Heart right ventricle (tissue), 16 donors: ENCODE data around the gene FBXO34. TPM values are rescaled to one million over a fixed set of nuclear protein-coding genes. Genes with fewer than 3 reads are reported as not detected.
"Not testable (repeated sequence)": the region's sequence is repeated elsewhere in the genome, so short reads cannot be mapped to it uniquely, and the experiment has no call there.

Source experiments
- ATAC-seq, 8 donors: fragments of 200-7000 bp; cut with Tn5 transposase; one replicate each; pipeline ENCODE4 v1.9.1; 2020; ENCODE audit warnings: mild to moderate bottlenecking in 8 of 8, moderate library complexity in 8 of 8, moderate number of reproducible peaks in 1 of 8
- DNase-seq, 2 donors: peaks; one replicate each; pipeline ENCODE4 v3.0.0-alpha.2; 2020
- H3K27ac ChIP-seq, 10 donors: fragments of 200-600 bp; sonication (generic) in 2 of 10; one replicate each; pipeline versions ENCODE4 v1.5.0 to v1.8.0; 2020 to 2022; ENCODE audit warnings: mild to moderate bottlenecking in 3 of 10
- H3K27me3 ChIP-seq, 7 donors: fragments of 200-600 bp; one replicate each; pipeline ENCODE4 v1.8.0; 2021 to 2022; ENCODE audit warnings: mild to moderate bottlenecking in 2 of 7
- H3K36me3 ChIP-seq, 9 donors: fragments of 200-600 bp; sonication (generic) in 1 of 9; one replicate each; pipeline versions ENCODE4 v1.5.0 to v1.8.0; 2020 to 2022; ENCODE audit warnings: mild to moderate bottlenecking in 2 of 9
- H3K4me1 ChIP-seq, 9 donors: fragments of 200-600 bp; sonication (generic) in 1 of 9; one replicate each; pipeline versions ENCODE4 v1.5.0 to v1.8.0; 2020 to 2022; ENCODE audit warnings: mild to moderate bottlenecking in 4 of 9
- H3K4me3 ChIP-seq, 10 donors: fragments of 200-600 bp; sonication (generic) in 2 of 10; one replicate each; pipeline versions ENCODE4 v1.5.0 to v1.8.0; 2020 to 2022; ENCODE audit warnings: mild to moderate bottlenecking in 7 of 10, moderate library complexity in 2 of 10
- H3K9me3 ChIP-seq, 11 donors: fragments of 200-600 bp in 10 of 11; sonication (generic) in 2 of 11; one replicate each; pipeline versions ENCODE4 v1.5.0 to v1.8.0; 2013 to 2022; ENCODE audit warnings: mild to moderate bottlenecking in 2 of 11, control low read depth in 1 of 11, moderate library complexity in 1 of 11
- WGBS, 2 donors: extraction: QIAGEN DNeasy Blood & Tissue Kit; methylation state at CpG; one replicate each; pipeline ENCODE4 v1.1.7; 2013; ENCODE audit warnings: inconsistent platforms in 1 of 2; 5-methylcytosine and 5-hydroxymethylcytosine counted together
- intact Hi-C, 10 donors: fragments of 100-400 bp; cut with DNase I; formaldehyde crosslinking; loops; one replicate each; pipeline versions ENCODE4 v1.11.1 to v1.14.2; 2022
- polyA plus RNA-seq, 2 donors: library from polyadenylated mRNA; stranded (reverse); fragments of 200-250 nt; gene quantifications; one replicate each; pipeline ENCODE4 v1.2.3, GENCODE V29; 2013
- total RNA-seq, 10 donors: library from RNA; stranded (reverse); fragmentation: NEBNext Ultra II Directional in 3 of 10; extraction: Animal tissue kit (Norgen Biotek cat#: 25700) in 3 of 10; gene quantifications; one replicate each; pipeline versions ENCODE4 v1.2.1 to v1.2.4, GENCODE V29; 2021 to 2023
- TF ChIP-seq, protein P1 (sequence below), 9 donors: fragments of 200-600 bp; sonication (generic) in 2 of 9; IDR thresholded peaks; one replicate each; pipeline versions ENCODE4 v1.5.0 to v1.8.0; 2021 to 2022; ENCODE audit warnings: antibody characterized with exemption in 9 of 9, mild to moderate bottlenecking in 5 of 9, moderate library complexity in 1 of 9
- donor health status: Arrhythmogenic right ventricular cardiomyopathy.
- donor health status: ischemic (EF 13 %, LVEDD 7.1; RV severe dilation, severe dysfunction).
- donor health status: healthy with polysubstance abuse.
- donor health status: DM: no; HTN: yes; CAD: no.
- donor health status: DM: no; HTN: no; CAD: no.
- donor health status: ischemic (EF 25% LVEDD 6.9; RV normal size, moderate dysfunction).
- donor health status: ischemic (EF 25% LVEDD 5.7; RV mildly dilated, moderate dysfunction).
- donor health status: healthy.
- donor health status: DM: yes; HTN: yes; CAD: no.
- donor health status: Ischemic cardiomyopathy.
- donor health status: ischemic (EF 35%, LVEDD 5.7; RV mildly dilated, moderate dysfunction).
- donor health status: nonischemic (EF 11% LVEDD 7.7; RV severe dilation, severe dysfunction).
- donor health status: DM: yes; HTN: yes; CAD: no.
- donor health status: PGD.
- donor health status: ischemic (EF 29% LVEDD 5.4; RV normal size, mild dysfunction).
- donor health status: nonischemic (EF 23%, LVEDD 6.1; RV moderate dilation, normal function).

FBXO34 gene
- total and polyA plus RNA-seq, 12 donors = 8.9 to 26.2 (median 20.8) TPM

GRCh38 chr14:55341781-55342180 lies 70.6 kb downstream of the FBXO34 start:
- intact Hi-C loops = no loop called here
- no peak for ATAC-seq
- Histone ChIP-seq H3K4me3 (no peak overlapping the region), H3K27me3 (no peaks in the 10 kb centered on the region), H3K27ac (no peak overlapping the region), H3K9me3 (no peaks in the 10 kb centered on the region), H3K4me1 (peaks cover 0 to 73% (median 32%) of the 10 kb centered on the region in 9 donors), H3K36me3 (no peaks in the 10 kb centered on the region)
- 86 to 90% methylated on average over 2 of the region's 2 CpGs for WGBS, 2 donors
- DNase-seq = no peak
- TF ChIP-seq, protein P1, sequence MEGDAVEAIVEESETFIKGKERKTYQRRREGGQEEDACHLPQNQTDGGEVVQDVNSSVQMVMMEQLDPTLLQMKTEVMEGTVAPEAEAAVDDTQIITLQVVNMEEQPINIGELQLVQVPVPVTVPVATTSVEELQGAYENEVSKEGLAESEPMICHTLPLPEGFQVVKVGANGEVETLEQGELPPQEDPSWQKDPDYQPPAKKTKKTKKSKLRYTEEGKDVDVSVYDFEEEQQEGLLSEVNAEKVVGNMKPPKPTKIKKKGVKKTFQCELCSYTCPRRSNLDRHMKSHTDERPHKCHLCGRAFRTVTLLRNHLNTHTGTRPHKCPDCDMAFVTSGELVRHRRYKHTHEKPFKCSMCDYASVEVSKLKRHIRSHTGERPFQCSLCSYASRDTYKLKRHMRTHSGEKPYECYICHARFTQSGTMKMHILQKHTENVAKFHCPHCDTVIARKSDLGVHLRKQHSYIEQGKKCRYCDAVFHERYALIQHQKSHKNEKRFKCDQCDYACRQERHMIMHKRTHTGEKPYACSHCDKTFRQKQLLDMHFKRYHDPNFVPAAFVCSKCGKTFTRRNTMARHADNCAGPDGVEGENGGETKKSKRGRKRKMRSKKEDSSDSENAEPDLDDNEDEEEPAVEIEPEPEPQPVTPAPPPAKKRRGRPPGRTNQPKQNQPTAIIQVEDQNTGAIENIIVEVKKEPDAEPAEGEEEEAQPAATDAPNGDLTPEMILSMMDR (IDR thresholded peaks at IDR 0.05) = no peak

DNA sequence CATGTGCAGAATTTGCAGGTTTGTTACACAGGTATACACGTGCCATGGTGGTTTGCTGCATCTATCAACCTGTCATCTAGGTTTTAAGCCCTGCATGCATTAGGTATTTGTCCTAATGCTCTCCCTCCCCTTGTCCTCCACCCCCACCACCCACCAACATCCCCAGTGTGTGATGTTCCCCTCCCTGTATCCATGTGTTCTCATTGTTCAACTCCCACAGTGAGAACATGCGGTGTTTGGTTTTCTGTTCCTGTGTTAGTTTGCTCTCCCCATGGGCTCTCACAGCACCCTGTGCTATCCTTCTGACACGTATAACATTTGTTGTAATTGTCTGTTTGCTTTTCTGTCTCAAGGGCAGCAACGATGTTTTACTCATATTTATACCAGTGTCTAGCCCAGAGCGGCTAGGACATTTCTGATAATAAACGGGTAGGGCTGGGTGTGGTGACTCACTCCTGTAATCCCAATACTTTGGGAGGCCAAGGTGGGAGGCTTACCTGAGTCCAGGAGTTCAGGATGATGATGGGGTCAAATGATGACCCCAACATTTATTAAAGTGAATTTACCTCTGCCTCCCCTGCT lies 73.5 kb downstream of the FBXO34 start:
- H3K27me3 ChIP-seq, H3K4me3 ChIP-seq, H3K36me3 ChIP-seq, ATAC-seq, H3K27ac ChIP-seq, DNase-seq, H3K9me3 ChIP-seq: not testable (repeated sequence)
- WGBS, 2 donors = 88 to 95% methylated on average over 6 of the region's 6 CpGs
- intact Hi-C loops = loop anchor here in 1 of 10 donors (5.0 kb wide), 1 partner anchor 32 kb away; no protein-coding TSS in a partner anchor
- H3K4me1 ChIP-seq = peaks cover 0 to 86% (median 32%) of the 10 kb centered on the region in 9 donors

DNA sequence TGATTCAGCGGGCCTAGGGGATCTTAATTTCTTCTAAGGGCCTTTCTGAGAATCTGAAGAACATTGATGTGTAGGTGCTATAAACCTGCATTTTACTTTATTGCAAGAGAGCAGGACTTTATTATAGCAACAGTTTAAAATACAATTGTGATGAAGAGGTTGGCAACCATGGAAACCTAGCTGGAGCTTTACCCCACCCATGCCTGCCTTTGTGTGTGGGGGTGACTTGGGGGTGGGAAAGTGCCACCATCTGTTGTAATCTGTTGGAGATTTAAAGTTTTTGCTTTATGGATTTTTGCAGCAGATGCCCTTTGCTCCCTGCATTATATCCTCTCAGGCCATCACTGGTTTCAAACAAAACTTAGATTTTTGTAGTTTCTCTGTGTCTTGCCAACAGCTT lies 75.8 kb downstream of the FBXO34 start:
- intact Hi-C loops = loop anchor here in 1 of 10 donors (5.0 kb wide), 1 partner anchor 35 kb away; no protein-coding TSS in a partner anchor
- DNase-seq (no peak), ATAC-seq (no peak)
- H3K36me3 ChIP-seq = peaks cover 0 to 21% (median 17%) of the 10 kb centered on the region in 9 donors
- peaks cover 0 to 64% (median 24%) of the 10 kb centered on the region in 9 donors for H3K4me1 ChIP-seq
- no peaks in the 10 kb centered on the region for H3K9me3 ChIP-seq
- no peak overlapping the region for H3K4me3 ChIP-seq
- H3K27me3 ChIP-seq = no peaks in the 10 kb centered on the region
- WGBS, 2 donors = 92 to 100% methylated on average over 1 of the region's 1 CpG
- TF ChIP-seq, protein P1 (IDR thresholded peaks at IDR 0.05) = no peak
- H3K27ac ChIP-seq = no peak overlapping the region

- H3K27me3 ChIP-seq = no peaks in the 10 kb centered on the region
- H3K27ac ChIP-seq = no peak overlapping the region
- DNase-seq = no peak
- WGBS, 2 donors = 93 to 94% methylated on average over 3 of the region's 3 CpGs
- H3K36me3 ChIP-seq = peaks cover 0 to 28% (median 24%) of the 10 kb centered on the region in 9 donors
- no peak for ATAC-seq
- TF ChIP-seq, protein P1 (IDR thresholded peaks at IDR 0.05) = no peak
- H3K9me3 ChIP-seq = no peaks in the 10 kb centered on the region
- intact Hi-C loops = loop anchor here in 1 of 10 donors (5.0 kb wide), 1 partner anchor 35 kb away; no protein-coding TSS in a partner anchor
- H3K4me3 ChIP-seq = no peak overlapping the region
- peaks cover 0 to 57% (median 22%) of the 10 kb centered on the region in 9 donors for H3K4me1 ChIP-seq
Measured at GRCh38 chr14:55347748-55348147, 76.5 kb downstream of the FBXO34 start.
